H9 (cell line): ENCODE measurements around the gene ATL1. TPM values are rescaled to one million over a fixed set of nuclear protein-coding genes. Genes with fewer than 3 reads are reported as not detected.

Experiments used
- DNase-seq: peaks from one replicate; pipeline ENCODE4 v3.0.0-alpha.2; 2017
- H2AFZ ChIP-seq: one replicate; pipeline ENCODE4 v1.6.1; 2013; ENCODE audit warnings: mild to moderate bottlenecking, low read length, control low read depth, moderate library complexity
- H2AK5ac ChIP-seq: 2 replicates; pipeline ENCODE4 v1.6.1; 2013; ENCODE audit warnings: low read length, control low read depth, mixed read lengths; ENCODE audit not compliant: insufficient read length
- H2BK120ac ChIP-seq: one replicate; pipeline ENCODE4 v1.6.1; 2013; ENCODE audit warnings: low read depth, mild to moderate bottlenecking, low read length, control low read depth, inconsistent platforms; ENCODE audit not compliant: poor library complexity, severe bottlenecking
- H2BK12ac ChIP-seq: 2 replicates; pipeline ENCODE4 v1.6.1; 2013; ENCODE audit warnings: low read length, control low read depth, mixed read lengths, low read depth; ENCODE audit not compliant: insufficient read length
- H2BK15ac ChIP-seq: 2 replicates; pipeline ENCODE4 v1.6.1; 2013; ENCODE audit warnings: low read depth, low read length, control low read depth
- H2BK20ac ChIP-seq: one replicate; pipeline ENCODE4 v1.6.1; 2013; ENCODE audit warnings: low read depth, mild to moderate bottlenecking, low read length, control low read depth, inconsistent platforms; ENCODE audit not compliant: poor library complexity, severe bottlenecking
- H2BK5ac ChIP-seq: 2 replicates; pipeline ENCODE4 v1.6.1; 2013; ENCODE audit warnings: low read length, control low read depth, mixed read lengths; ENCODE audit not compliant: insufficient read length
- H3K14ac ChIP-seq: 2 replicates; pipeline ENCODE4 v1.6.1; 2013; ENCODE audit warnings: low read length, control low read depth; ENCODE audit not compliant: insufficient read depth
- H3K18ac ChIP-seq: 2 replicates; pipeline ENCODE4 v1.6.1; 2013; ENCODE audit warnings: low read depth, mild to moderate bottlenecking, mixed read lengths, low read length, control low read depth; ENCODE audit not compliant: insufficient read length
- H3K23ac ChIP-seq: 2 replicates; pipeline ENCODE4 v1.6.1; 2013; ENCODE audit warnings: low read length, control low read depth, mixed read lengths, low read depth; ENCODE audit not compliant: insufficient read length
- H3K23me2 ChIP-seq: 2 replicates; pipeline ENCODE4 v1.6.1; 2013; ENCODE audit warnings: low read depth, mild to moderate bottlenecking, mixed read lengths, low read length, control low read depth; ENCODE audit not compliant: insufficient read length, poor library complexity, severe bottlenecking
- H3K27ac ChIP-seq: 2 replicates; pipeline ENCODE4 v1.5.1; 2013; ENCODE audit warnings: low read length, control low read depth, mixed read lengths, low read depth; ENCODE audit not compliant: insufficient read length
- H3K27me3 ChIP-seq: 2 replicates; pipeline ENCODE4 v1.6.1; 2013; ENCODE audit warnings: low read length, control low read depth, inconsistent platforms; ENCODE audit not compliant: insufficient read depth
- H3K4ac ChIP-seq: 2 replicates; pipeline ENCODE4 v1.6.1; 2013; ENCODE audit warnings: low read depth, mild to moderate bottlenecking, control low read depth, inconsistent platforms, low read length, moderate library complexity
- H3K4me1 ChIP-seq: 2 replicates; pipeline ENCODE4 v1.6.1; 2013; ENCODE audit warnings: low read length, control low read depth, inconsistent platforms; ENCODE audit not compliant: insufficient read depth
- H3K4me2 ChIP-seq: 2 replicates; pipeline ENCODE4 v1.6.1; 2013; ENCODE audit warnings: low read length, control low read depth, mixed read lengths; ENCODE audit not compliant: insufficient read length, insufficient read depth
- H3K56ac ChIP-seq: 2 replicates; pipeline ENCODE4 v1.6.1; 2013; ENCODE audit warnings: low read depth, mild to moderate bottlenecking, mixed read lengths, low read length, control low read depth; ENCODE audit not compliant: insufficient read length
- H3K79me1 ChIP-seq: 2 replicates; pipeline ENCODE4 v1.6.1; 2013; ENCODE audit warnings: low read depth, mild to moderate bottlenecking, moderate library complexity, low read length, control low read depth, inconsistent platforms; ENCODE audit not compliant: insufficient read depth, poor library complexity, severe bottlenecking
- H3K79me2 ChIP-seq: 2 replicates; pipeline ENCODE4 v1.6.1; 2013; ENCODE audit warnings: low read length, control low read depth, inconsistent platforms; ENCODE audit not compliant: insufficient read depth
- H3K9ac ChIP-seq: 2 replicates; pipeline ENCODE4 v1.6.1; 2013; ENCODE audit warnings: low read length, control low read depth, mixed read lengths; ENCODE audit not compliant: insufficient read length; ENCODE audit errors: extremely low read depth
- H3K9me3 ChIP-seq: one replicate; pipeline ENCODE4 v1.6.1; 2013; ENCODE audit warnings: low read depth, low read length, inconsistent platforms; ENCODE audit not compliant: control insufficient read depth
- H3T11ph ChIP-seq: one replicate; pipeline ENCODE4 v1.6.1; 2013; ENCODE audit warnings: mild to moderate bottlenecking, low read length, control low read depth, inconsistent platforms
- H4K20me1 ChIP-seq: one replicate; pipeline ENCODE4 v1.6.1; 2013; ENCODE audit not compliant: control insufficient read depth, insufficient read length, insufficient read depth
- H4K5ac ChIP-seq: 2 replicates; pipeline ENCODE4 v1.6.1; 2013; ENCODE audit warnings: low read depth, mild to moderate bottlenecking, mixed read lengths, low read length, control low read depth; ENCODE audit not compliant: insufficient read length
- H4K8ac ChIP-seq: replicated peaks from 2 replicates; pipeline ENCODE4 v1.6.1; 2013; ENCODE audit warnings: low read length, control low read depth, mixed read lengths, low read depth; ENCODE audit not compliant: insufficient read length
- H4K91ac ChIP-seq: 2 replicates; pipeline ENCODE4 v1.6.1; 2013; ENCODE audit warnings: low read depth, mild to moderate bottlenecking, moderate library complexity, mixed read lengths, low read length, control low read depth; ENCODE audit not compliant: insufficient read length
- H3K27ac Mint-ChIP-seq, 3 experiments: 2 replicates in 2 of 3; 3 replicates in 1 of 3; pipeline ENCODE4 v1.8.0; 2020 to 2021; ENCODE audit warnings: mixed read lengths in 3 of 3, mild to moderate bottlenecking in 1 of 3, moderate library complexity in 1 of 3
- H3K27me3 Mint-ChIP-seq: 2 replicates; pipeline ENCODE4 v1.8.0; 2021; ENCODE audit warnings: low read depth, mild to moderate bottlenecking, moderate library complexity, mixed read lengths
- H3K36me3 Mint-ChIP-seq, 3 experiments: 2 replicates in 2 of 3; 3 replicates in 1 of 3; pipeline ENCODE4 v1.8.0; 2020 to 2021; ENCODE audit warnings: low read depth in 3 of 3, mixed read lengths in 3 of 3; ENCODE audit not compliant: insufficient read depth in 1 of 3
- H3K4me1 Mint-ChIP-seq, 2 experiments: 2 replicates each; pipeline ENCODE4 v1.8.0; 2020; ENCODE audit warnings: mixed read lengths in 2 of 2
- H3K4me3 Mint-ChIP-seq, 2 experiments: 2 replicates in 1 of 2; 3 replicates in 1 of 2; pipeline ENCODE4 v1.8.0; 2020 to 2021; ENCODE audit warnings: mild to moderate bottlenecking in 2 of 2, mixed read lengths in 2 of 2, moderate library complexity in 1 of 2
- H3K9me3 Mint-ChIP-seq, 2 experiments: 2 replicates in 1 of 2; 3 replicates in 1 of 2; pipeline ENCODE4 v1.8.0; 2020; ENCODE audit warnings: mild to moderate bottlenecking in 2 of 2, mixed read lengths in 2 of 2, moderate library complexity in 1 of 2
- CTCF ChIP-seq: fragments of 200-600 bp; sonication (generic); conservative IDR thresholded peaks from 3 replicates; pipeline ENCODE4 v1.8.0; 2021; ENCODE audit warnings: antibody characterized with exemption, mild to moderate bottlenecking
- WGBS: extraction: QIAGEN DNeasy Blood & Tissue Kit; methylation state at CpG from one replicate; pipeline ENCODE4 v1.1.7; 2013; ENCODE audit warnings: missing lambda C conversion rate, low lambda C conversion rate, mixed read lengths; ENCODE audit not compliant: insufficient read length; ENCODE audit errors: extremely low coverage; 5-methylcytosine and 5-hydroxymethylcytosine counted together
- total RNA-seq: library from RNA; stranded (reverse); gene quantifications from 2 replicates; pipeline ENCODE4 v1.2.1, GENCODE V29; 2021

The ATL1 gene
- total RNA-seq, 1 experiment from 2014 or later: 3.0 TPM

- Histone ChIP-seq H4K20me1 (no peaks in the 10 kb centered on the region), H3K9ac (no peak overlapping the region), H3K18ac (no peak overlapping the region), H2BK12ac (no peak overlapping the region), H3K79me2 (no peaks in the 10 kb centered on the region), H3K79me1 (no peaks in the 10 kb centered on the region), H3K23me2 (no peaks in the 10 kb centered on the region), H4K91ac (no peak overlapping the region), H3K14ac (no peak overlapping the region), H2BK120ac (no peak overlapping the region), H2AFZ (no peak overlapping the region), H2BK20ac (no peak overlapping the region), H4K5ac (no peak overlapping the region), H2BK5ac (no peak overlapping the region), H3K27me3 (no peaks in the 10 kb centered on the region), H2AK5ac (no peak overlapping the region), H3K27ac (no peak overlapping the region), H3T11ph (no peak overlapping the region), H3K23ac (no peak overlapping the region), H3K4me2 (no peak overlapping the region), H2BK15ac (no peak overlapping the region), H4K8ac (no peak overlapping the region), H3K56ac (no peak overlapping the region), H3K4ac (no peak overlapping the region), H3K9me3 (no peaks in the 10 kb centered on the region), H3K4me1 (no peaks in the 10 kb centered on the region)
- Mint-ChIP-seq H3K36me3 (no peaks in the 10 kb centered on the region), H3K9me3 (no peaks in the 10 kb centered on the region), H3K27me3 (no peaks in the 10 kb centered on the region), H3K4me3 (no peak overlapping the region), H3K4me1 (no peaks in the 10 kb centered on the region), H3K27ac (no peak overlapping the region)
- TF ChIP-seq CTCF: no peak
- no peak for DNase-seq
- no CpG with 5 or more reads among the region's 4 CpGs for WGBS
Observed at GRCh38 chr14:50615056-50615455, 55.1 kb downstream of the ATL1 start.
